GM18507 (cell line): Measurements from ENCODE around the gene IRX4.
"Not testable (repeated sequence)": the region's sequence is repeated elsewhere in the genome, so short reads cannot be mapped to it uniquely, and the experiment has no call there.

Experiments used
- DNase-seq: peaks from one replicate; pipeline ENCODE4 v3.0.0; 2011; ENCODE audit warnings: low read depth; ENCODE audit not compliant: insufficient read length; ENCODE audit errors: extremely low spot score
- FAIRE-seq: peaks from 2 replicates; lab custom pipeline; 2011; peaks lifted over from hg19 to GRCh38; lab: Jason Lieb, UNC

Gene IRX4

DNA sequence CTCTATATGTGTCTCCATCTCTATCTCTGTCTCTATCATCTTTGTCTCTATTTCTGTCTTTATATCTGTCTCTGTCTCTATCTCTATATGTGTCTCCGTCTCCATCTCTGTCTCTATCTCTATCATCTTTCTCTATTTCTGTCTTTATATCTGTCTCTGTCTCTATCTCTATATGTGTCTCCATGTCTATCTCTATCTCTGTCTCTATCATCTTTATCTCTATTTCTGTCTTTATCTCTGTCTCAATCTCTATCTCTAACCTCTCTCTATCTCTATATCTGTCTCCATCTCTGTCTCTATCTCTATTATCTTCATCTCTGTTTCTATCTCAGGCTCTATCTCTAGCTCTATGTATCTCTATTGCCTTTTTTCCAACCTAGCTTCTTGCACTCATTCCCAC lies 37.0 kb downstream of the IRX4 start:
- FAIRE-seq (no peak), DNase-seq (no peak)

DNA sequence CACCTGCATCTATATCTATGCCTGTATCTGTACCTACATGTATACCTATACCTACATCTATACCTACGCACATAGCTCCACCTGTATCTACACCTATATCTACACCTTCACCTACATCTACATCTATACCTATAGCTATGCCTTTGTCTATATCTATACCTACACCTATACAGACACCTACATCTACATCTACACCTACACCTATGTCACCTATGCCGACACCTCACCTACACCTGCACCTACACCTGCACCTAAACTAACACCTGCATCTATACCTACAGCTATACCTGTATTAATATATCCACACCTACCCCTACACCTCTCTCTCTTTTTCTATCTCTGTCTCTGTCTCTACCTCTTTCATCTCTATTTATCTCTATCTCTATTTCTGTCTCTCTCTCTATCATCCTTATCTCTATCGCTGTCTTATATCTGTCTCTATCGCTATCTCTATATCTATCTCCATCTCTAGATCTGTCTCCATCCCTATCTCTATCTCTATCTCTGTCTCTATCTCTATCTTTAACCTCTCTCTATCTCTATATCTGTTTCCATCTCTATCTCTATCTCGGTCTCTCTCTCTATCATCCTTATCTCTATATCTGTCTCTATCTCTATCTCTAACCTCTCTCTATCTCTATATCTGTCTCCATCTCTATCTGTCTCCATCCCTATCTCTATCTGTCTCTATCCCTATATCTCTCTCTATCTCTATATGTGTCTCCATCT lies 37.9 kb downstream of the IRX4 start:
- FAIRE-seq (no peak), DNase-seq (no peak)

DNA sequence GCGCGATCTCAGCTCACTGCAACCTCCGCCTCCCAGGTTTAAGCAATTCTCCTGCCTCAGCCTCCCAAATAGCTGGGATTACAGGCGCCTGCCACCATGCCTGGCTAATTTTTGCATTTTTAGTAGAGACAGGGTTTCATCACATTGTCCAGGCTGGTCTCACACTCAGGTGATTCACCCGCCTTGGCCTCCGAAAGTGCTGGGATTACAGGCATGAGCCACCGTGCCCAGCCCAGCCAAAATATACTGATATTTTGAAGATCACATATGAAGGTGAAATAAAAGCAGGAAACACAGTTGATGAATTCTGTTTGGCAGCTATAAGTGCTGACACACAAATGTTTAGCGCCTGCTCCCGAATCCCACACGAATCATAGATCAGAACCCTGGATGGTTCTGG lies 39.0 kb downstream of the IRX4 start:
- FAIRE-seq, DNase-seq: not testable (repeated sequence)

DNA sequence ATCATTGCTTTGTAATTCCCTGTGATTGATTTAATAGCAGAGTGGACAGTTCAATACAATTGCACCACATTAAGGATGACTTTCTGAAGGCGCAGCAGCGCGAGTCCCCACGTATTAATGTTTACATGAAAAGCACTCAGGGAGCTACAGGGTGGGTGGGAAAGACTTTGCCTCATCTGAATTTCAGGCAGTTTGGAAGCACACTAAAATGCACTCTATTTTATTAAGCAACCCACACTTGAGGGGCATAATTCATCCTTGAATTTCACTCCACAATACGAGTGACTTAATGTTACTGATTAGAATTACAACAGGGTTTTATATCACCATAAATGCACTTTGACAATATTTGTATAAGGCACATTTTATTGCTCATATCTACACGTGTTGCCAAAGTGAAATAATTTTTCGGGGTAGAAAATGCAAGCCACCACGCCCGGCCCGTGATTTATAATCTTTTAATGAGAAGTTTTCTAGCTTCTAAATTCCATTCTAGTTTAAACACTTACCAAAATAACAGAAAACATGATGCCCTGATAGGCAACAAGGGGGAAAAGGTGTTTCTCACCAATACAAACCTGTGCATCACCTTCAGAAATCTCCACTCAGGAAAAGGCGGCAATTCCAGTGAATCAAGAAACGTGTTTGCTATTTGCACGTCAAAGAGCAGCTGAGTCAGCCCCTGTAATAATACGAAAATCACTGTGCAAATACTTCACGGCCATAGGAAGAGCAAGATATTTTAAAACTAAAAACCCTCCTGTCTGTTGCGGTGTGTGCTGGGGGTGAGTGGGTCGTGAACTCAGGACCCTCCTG lies 40.5 kb downstream of the IRX4 start:
- FAIRE-seq (no peak), DNase-seq (no peak)

DNA sequence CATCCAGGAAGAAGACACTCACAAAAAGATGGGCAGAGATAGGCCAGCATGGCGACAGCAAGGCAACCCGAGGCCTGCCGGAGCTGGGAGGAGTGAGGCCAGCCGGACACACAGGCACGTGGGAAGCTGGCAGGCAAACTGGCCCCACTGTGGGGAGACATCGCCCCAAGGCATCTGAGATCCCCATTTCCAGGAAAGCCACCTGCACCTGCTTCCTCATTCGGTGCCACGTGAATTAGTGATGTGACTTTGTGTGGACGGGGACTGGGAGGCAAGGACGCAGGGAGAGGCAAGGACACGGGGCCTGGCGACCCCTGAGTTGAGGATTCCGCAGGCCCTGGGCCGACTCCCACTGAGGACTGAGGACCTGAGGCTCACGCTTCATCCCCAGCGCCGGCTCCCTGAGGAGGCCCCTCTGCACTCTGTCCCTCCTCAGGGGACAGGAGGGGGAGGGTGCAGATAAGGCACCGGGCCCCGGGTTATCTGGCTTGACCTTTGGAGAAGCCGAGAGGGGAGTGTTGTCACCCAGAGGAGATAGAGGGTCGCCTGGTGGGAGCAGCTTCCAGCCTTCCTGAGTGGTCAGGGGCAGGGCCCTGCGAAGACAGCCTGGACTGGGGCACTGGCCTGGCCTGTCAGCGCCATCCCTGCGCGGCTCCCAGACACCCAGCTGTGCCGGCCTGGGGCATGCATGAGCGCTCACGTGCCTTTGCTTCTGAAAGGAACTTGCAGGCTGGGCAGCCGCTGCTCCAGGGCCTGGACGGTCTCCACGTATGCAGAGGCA lies 41.8 kb downstream of the IRX4 start:
- DNase-seq = no peak
- no peak for FAIRE-seq

DNA sequence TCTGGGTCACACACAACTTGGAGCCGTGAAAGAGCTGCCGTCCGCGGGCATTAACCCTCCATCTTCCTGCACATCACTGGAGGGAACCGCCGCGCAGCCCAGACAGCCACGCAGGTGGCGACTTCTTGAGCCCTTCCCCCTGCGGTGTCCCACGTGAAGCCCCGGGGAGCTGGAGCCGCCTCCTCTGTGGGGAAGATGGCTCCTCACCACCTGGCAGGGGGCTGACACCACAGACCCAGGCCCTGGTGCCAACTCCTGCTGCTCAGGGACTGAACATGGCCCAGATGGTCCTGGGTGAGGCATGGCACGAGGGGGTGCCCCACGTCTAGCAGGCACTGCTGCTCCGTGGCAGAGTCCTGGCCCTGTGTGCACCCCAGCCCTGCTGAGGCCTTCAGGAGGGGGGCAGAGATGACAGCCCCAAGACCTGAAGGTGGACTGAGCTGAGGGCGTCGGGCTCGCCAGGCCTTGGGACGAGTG lies 42.6 kb downstream of the IRX4 start:
- FAIRE-seq = no peak
- no peak for DNase-seq

DNA sequence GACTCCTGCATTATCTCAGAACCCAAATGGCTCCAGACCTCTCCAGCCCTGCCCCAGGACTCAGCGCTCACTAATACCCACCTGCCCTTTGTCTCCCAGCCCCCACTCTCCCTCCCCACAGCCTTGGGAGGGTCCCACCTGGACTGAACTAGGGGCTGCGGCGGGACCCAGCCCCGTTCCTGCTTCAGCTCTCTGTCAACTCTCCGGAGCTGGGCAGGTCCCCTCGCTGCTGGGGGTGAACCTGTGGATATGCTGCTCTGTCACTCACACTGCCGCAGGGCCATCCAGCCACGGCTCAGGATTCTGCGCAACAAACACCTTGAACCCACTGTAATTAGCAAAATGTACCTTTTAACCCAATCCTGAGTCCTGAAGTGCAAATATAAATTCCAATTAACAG lies 44.7 kb downstream of the IRX4 start:
- DNase-seq (no peak), FAIRE-seq (no peak)

DNA sequence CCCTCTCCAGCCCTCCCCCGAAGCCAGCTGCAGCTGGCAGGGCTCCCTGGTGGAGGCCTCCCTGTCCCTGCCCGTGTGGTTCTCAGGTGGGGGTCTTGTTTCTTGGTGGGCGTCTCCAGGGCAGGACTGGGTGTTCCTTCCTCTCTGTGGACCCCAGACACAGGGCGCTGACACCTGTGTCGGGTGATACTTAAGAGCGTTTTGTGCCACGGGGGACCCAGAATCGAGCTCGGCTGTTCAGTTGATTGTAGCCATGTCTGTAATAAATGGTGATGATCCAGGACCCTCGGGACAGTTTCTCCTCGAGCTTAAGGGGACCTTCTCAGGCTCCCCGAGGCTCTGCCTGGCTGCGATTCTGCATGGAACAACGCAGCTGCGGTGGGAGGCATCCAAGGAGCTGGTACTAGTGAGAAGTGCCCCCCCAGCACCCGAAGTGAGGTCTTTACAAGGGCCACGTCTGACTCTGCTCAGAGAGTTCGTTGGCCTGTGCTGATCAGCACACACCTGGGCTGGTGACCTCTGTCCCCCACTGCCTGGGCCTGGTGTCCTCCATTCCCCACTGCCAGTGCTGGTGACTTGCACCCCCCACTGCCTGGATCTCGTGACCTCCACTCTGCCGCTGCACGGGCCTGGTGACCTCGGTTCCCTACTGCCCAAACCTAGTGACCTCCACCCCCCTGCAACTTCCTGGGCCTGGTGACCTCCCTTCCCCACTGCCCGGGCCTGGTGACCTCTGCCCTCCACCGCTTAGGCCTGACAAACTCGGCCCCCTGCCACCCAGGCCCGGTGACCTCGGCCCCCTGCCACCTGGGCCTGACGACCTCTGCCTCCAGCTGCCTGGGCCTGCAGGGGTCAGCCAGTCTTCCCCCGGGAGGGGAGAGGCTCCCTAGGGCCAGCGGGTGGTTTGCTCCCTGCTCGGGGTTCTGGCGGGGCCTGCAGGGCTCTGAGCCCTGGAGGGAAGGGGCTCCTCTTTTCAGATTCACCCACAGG lies 45.5 kb downstream of the IRX4 start:
- no peak for FAIRE-seq

DNA sequence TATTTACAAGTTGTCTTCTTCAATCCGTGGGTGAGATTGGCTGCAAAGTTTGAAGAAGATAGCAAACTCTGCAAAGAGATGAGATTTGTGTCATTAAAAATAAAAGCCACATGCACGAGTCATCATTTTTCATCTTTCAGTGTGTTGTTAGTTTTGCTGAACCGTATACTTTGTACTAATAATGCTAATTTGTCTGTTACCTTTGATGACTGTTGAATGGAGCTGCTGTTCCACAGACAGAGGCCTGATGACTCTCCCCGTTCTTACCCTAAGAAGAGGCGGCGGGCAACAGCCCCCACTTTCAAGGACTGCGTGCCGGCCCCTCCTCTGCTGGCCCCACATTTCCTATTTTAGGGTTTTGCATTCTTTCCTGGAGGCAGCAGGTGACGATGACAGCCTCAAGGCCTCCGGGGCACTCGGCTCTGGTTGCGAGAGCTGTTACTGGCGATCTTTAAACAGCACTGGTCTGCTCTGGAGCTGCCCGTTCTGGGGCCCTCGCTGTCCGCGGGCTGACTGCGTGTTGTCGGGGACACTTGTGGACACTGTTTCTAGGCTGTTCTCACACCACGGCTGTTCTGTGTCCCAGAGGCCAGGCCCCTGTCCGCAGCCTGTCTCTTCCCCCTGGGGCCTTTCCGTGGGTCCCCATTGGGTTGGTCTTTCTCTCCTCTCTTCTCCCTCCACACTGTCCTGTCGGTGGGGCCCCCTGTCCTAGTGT lies 46.4 kb downstream of the IRX4 start:
- FAIRE-seq (no peak), DNase-seq (no peak)

More for the DNA sequence above, 45.5 kb downstream of the IRX4 start:
- DNase-seq = no peak

DNA sequence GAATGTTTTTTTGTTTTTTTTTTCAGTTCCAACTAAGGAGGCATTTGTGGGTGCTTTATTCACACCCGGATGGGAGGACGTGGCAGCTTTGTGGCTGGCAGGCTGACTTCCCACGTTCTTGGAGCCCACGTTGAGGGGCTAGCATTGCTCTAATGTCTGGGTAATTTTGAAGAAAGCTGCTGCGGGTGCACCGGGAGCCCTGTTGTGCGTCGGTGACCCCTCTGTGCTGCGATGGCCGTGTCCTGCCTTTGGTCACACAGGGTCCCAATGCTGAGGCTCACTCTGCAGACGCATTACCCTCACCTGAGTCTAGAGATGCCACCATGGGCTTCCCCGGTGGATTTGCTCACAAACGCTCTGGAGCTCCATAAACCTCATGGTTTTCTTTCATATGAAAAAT lies 47.3 kb downstream of the IRX4 start:
- no peak for DNase-seq
- FAIRE-seq = no peak

DNA sequence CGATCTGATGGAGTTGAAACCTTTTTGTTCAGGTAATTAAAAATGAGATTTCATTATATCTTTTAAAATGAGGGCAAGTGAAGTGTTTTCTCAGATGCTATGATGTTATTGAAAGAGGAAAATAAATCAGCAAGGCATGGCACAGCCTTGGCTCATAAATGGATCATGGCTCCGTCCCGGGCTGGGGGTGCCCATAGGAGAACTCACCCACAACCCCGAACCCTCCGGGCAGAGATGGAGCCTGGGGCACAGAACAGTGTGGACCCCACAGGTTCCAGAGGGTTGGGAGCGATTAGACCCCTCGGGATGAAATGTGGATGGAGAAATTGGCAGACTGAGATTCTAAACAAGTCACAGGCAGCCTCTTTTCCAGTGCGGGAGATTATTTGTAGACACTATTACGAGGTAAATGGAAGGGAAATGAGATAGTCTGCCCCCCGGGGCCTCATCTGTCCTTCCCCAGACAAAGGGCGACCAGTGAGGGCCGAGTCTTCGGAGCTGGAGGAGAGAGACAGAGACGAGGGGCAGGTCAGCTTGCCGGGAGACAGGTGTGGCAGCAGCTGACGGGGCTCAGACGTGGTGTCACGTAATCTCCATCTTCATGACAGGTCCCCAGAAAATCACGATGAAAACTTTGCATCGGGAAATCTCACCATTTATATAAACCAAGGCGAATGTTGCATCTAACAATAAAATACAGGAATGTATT lies 47.9 kb downstream of the IRX4 start:
- no peak for DNase-seq
- no peak for FAIRE-seq

DNA sequence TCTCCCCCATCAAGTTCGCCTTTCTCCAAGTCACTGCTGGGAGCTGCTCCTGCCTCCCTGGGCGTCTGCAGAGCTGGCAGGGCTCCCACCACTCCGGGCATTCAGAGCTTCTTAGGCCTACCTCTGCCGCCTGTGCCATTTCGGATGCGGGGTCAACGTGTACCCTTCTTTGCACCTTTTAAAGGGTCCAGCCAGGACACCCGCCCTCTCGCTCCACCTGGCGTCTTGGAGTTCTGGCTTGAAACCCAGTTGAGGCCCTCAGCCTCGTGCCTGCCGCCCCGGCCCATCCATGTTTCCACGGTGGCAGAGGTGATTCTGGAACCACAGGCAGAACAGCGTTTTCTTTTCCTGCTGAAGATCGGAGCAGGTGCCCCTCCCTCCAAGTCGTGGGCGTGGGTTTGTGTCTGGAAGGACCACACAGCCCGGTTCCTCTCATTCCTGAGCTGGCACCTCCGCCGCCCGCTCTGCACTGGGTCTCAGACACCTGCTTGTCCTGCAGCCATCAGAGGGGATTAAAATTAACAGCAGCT lies 48.6 kb downstream of the IRX4 start:
- DNase-seq (no peak), FAIRE-seq (no peak)

DNA sequence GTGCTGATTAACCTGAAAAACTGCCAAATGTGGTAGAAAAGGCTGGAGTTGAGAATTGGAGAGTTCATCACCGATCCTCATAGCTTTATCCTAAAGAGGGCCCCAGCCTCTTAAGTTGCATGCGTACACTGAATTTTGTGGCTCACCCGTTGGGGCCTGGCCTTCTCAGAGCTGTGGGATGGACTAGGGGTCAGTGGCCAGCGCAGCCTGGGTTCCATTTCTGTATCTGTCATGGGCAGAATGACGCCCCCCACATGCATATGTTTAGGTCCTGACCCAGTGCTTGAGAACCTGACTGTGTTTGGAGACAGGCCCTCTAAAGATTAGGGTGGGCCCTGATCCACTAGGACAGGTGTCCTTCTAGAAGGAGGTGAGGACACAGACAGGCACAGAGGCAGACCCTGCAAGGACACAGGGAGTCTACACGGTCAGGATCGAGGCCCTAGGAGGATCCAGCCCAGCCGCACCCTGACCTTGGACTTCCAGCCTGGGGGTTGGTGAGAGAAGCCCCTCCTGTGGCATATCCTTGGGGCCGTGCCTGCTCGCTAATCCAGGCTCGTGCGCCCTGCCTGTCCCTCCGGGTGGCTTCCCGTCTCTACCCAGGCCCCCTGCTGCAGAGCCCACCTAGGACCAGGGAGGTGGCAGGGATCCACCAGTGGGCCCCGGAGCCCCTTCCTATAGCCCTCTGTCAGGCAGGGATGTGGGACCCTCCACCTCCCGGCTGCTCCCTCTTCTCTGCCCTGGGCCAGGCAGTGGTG lies 49.3 kb downstream of the IRX4 start:
- FAIRE-seq = no peak

DNA sequence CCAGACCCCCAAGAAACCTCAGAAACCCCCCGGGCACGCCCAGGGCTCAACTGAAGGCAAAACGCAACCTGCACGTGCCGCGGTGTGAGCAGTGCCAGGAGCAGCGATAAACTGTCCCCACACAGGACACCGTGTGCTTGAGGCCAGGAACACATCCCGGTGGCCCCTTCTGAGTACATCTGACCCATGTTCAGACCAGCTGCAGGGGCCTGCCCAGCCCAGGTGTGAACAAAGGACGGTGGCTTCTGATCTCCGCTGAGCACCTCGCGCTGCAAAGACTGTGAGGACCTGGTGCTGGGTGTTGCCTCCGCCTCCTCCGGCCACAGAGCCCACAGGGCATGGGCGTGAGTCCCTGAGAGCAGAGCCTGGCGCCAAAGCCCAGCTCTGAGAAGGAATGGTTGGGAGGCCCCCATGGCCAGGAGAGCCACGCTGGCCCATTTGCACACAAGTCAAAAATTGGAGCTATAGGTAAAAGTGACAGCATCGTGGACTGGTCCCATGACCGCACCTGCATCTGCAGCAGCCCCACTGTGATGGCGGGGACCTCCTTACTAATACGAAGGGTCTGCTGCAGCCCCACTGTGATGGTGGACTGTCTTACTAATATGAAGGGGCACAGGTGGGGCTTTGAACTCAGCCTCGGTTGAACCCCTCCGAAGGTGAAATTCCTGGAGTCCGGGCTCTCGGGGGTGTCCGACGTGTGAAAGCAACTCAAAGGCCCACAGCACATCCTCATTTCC lies 50.0 kb downstream of the IRX4 start:
- FAIRE-seq (no peak), DNase-seq (no peak)

More for the DNA sequence above, 49.3 kb downstream of the IRX4 start:
- no peak for DNase-seq

DNA sequence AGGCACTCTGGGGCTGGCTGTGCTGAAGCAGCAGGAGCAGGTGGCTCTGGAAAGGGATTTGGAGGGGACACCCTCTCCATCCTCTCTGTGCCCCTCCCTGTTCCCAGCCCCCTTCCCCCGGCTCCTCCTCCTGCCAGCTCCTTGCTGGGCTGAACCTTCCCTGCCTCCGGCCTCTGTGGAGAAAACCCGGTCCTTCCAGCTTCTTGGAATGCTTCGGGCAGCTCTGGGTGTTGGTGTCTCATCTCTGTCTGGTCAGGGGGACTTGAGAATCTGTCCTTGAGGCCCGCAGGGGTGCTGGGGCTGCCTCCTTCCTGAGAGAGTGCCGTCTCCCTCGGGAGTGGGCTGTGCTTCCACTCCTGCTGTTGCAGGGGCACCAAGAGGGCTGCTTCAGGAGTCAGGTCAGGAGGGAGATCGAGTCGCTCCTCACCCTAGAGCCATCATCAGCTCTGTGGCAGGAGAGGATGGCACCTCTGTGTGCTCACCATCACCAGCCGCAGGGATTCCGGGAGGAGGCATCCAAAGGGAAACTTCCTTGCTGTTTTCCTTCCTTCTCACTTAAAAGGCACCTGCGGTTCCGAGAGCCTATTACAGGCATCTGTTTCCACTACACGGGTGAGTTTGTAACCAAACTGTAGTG lies 50.9 kb downstream of the IRX4 start:
- DNase-seq (no peak), FAIRE-seq (no peak)

DNA sequence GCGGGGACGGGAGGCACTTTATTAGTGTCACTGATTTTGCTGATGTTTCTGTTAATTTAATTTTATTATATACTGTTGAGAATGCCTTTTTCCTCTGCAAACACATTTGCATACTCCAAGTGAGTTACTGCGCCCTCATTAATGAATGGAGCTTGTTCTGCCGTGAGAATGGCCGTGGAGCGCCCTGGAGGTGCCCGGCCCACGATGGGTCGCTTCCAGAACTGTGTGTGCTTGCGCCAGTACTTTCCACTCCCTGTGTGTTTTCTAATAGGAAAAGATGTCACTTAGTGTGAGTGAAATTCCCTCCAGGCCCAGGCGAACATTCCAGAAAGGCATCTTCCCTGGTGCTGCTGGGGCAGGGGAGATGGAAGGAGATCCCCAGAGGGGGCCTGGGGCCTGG lies 51.5 kb downstream of the IRX4 start:
- DNase-seq (no peak), FAIRE-seq (no peak)
